SK-N-MC (cell line): Measurements from ENCODE around the gene PDS5B.

Experiments
- EZH2 ChIP-seq: fragments of 200-600 bp; sonication (generic); IDR thresholded peaks from one replicate; pipeline ENCODE4 v1.6.1; 2017; ENCODE audit warnings: antibody characterized with exemption
- FOXP2 ChIP-seq: optimal IDR thresholded peaks from 2 replicates; pipeline ENCODE3; 2011; ENCODE audit warnings: mild to moderate bottlenecking, moderate library complexity; ENCODE audit not compliant: insufficient read depth; ENCODE audit errors: extremely low read length, control extremely low read depth

DNA sequence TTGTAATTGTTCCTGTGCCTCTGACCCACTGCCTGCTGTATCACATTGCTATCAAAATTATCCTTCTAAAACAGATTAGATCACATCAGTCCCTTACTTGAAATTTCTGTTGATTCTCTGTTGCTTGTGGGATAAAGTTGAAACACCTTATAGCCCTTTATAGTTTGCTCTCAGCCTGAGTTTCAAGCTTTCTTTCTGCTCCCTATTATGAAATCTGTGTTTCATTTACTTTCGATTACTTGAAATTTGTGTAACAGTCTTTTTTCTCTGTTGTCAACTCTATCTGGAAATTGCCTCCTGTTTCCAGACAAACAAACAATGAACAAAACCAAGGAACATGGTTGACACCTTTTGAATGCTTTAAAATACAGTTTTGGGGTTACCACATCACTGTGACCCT, 167.9 kb downstream of the PDS5B start:
- TF ChIP-seq EZH2 = no peak
- TF ChIP-seq FOXP2 = no peak
